Endothelial cell of umbilical vein (primary cell): ENCODE data around the gene ELMO1.

Source experiments
- EZH2 ChIP-seq: IDR thresholded peaks from 2 replicates; pipeline ENCODE4 v1.6.1; 2012; ENCODE audit warnings: borderline replicate concordance, low read depth, mild to moderate bottlenecking, moderate library complexity, low read length, inconsistent platforms; ENCODE audit not compliant: severe bottlenecking
- FOS ChIP-seq: IDR thresholded peaks from 2 replicates; pipeline ENCODE4 v1.6.1; 2011; ENCODE audit warnings: mild to moderate bottlenecking, low read length, moderate library complexity, borderline replicate concordance; ENCODE audit not compliant: insufficient read depth
- POLR2A ChIP-seq: IDR thresholded peaks from 2 replicates; pipeline ENCODE4 v1.6.1; 2012; ENCODE audit warnings: low read depth, mild to moderate bottlenecking, control low read depth, low read length
- POLR2AphosphoS5 ChIP-seq: IDR thresholded peaks from 2 replicates; pipeline ENCODE4 v1.6.1; 2012; ENCODE audit warnings: low read depth, mild to moderate bottlenecking, control low read depth, low read length, moderate library complexity; ENCODE audit not compliant: insufficient read depth
- TF ChIP-seq, protein P1 (sequence below), 2 donors: IDR thresholded peaks; 1 replicate in 1 of 2; 2 replicates in 1 of 2; pipeline ENCODE4 v1.5.1; 2011; ENCODE audit warnings: low read length in 2 of 2, mild to moderate bottlenecking in 2 of 2, moderate library complexity in 2 of 2, control low read depth in 1 of 2, inconsistent platforms in 1 of 2, low read depth in 1 of 2; ENCODE audit not compliant: insufficient read depth in 1 of 2; ENCODE audit errors: extremely low read depth in 1 of 2

DNA sequence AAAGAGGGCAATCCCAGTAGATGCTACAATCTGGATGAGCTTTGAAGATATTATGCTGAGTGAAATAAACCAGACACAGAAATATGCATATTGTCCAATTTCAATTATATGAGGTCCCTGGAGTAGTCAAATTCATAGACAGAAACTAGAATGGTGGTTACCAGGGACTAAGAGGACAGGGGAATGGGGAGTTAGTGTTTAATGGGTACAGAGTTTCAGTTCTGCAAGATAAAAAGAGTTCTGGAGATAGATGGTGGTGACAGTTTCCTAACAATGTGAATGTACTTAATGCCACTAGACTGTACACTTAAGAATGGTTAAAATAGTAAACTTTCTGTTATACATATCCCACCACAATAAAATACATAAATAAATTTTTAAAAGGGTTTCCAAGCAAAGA is 236.6 kb downstream of the ELMO1 start:
- no peak for TF ChIP-seq POLR2A
- TF ChIP-seq, protein P1, sequence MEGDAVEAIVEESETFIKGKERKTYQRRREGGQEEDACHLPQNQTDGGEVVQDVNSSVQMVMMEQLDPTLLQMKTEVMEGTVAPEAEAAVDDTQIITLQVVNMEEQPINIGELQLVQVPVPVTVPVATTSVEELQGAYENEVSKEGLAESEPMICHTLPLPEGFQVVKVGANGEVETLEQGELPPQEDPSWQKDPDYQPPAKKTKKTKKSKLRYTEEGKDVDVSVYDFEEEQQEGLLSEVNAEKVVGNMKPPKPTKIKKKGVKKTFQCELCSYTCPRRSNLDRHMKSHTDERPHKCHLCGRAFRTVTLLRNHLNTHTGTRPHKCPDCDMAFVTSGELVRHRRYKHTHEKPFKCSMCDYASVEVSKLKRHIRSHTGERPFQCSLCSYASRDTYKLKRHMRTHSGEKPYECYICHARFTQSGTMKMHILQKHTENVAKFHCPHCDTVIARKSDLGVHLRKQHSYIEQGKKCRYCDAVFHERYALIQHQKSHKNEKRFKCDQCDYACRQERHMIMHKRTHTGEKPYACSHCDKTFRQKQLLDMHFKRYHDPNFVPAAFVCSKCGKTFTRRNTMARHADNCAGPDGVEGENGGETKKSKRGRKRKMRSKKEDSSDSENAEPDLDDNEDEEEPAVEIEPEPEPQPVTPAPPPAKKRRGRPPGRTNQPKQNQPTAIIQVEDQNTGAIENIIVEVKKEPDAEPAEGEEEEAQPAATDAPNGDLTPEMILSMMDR (IDR thresholded peaks at IDR 0.05; ENCODE audit: extremely low read depth in 1 of 2, insufficient read depth in 1 of 2, low read depth in 1 of 2, low read length in 2 of 2): no peak
- no peak for TF ChIP-seq POLR2AphosphoS5
- no peak for TF ChIP-seq FOS
- TF ChIP-seq EZH2: no peak
